Measurements from ENCODE around the gene ZNF580. TPM values are rescaled to one million over a fixed set of nuclear protein-coding genes. Genes with fewer than 3 reads are reported as not detected.

ZNF580 gene
- total RNA-seq, 4 donors from 2014 or later: 8.8 to 19.1 (median 12.9) TPM

DNA sequence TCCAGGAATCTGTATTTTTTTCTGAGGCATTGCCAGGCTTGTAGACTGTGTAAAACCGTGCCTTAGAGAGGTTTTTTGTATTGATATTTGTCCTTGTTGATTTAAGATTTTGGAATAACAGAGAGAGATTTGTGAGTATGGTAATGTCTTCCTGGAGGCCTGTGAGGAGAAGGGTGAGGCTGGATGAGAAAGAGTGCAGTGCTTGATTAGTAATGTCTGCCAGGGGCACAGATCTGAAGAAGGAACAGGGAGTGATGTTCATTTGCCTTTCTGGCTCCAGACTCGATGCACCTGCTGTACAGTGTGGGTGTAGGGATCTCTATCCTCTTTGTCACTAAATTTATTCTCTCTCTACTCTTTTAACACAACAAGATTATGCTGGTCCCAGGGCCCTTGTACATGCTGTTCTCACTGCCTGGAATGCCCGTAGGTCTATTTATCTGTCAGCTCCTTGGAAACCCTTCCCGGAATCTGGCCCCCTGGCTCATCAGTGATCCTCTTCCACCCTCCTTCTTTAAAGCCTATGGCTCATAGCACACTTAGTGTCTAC, 45.7 kb upstream of the ZNF580 start:
- H3K9me3 ChIP-seq: no peaks in the 10 kb centered on the region
- TF ChIP-seq POLR2A (IDR thresholded peaks at IDR 0.05): no peak
- TF ChIP-seq, protein P1, sequence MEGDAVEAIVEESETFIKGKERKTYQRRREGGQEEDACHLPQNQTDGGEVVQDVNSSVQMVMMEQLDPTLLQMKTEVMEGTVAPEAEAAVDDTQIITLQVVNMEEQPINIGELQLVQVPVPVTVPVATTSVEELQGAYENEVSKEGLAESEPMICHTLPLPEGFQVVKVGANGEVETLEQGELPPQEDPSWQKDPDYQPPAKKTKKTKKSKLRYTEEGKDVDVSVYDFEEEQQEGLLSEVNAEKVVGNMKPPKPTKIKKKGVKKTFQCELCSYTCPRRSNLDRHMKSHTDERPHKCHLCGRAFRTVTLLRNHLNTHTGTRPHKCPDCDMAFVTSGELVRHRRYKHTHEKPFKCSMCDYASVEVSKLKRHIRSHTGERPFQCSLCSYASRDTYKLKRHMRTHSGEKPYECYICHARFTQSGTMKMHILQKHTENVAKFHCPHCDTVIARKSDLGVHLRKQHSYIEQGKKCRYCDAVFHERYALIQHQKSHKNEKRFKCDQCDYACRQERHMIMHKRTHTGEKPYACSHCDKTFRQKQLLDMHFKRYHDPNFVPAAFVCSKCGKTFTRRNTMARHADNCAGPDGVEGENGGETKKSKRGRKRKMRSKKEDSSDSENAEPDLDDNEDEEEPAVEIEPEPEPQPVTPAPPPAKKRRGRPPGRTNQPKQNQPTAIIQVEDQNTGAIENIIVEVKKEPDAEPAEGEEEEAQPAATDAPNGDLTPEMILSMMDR (IDR thresholded peaks at IDR 0.05): no peak
- WGBS, 2 donors: 81 to 86% methylated on average over 4 of the region's 4 CpGs
- no peak for DNase-seq
- H3K27ac ChIP-seq: no peak overlapping the region
- H3K36me3 ChIP-seq: peaks cover 0 to 57% (median 0%) of the 10 kb centered on the region in 3 donors
- H3K4me1 ChIP-seq: peaks cover 0 to 13% (median 3%) of the 10 kb centered on the region in 3 donors
- no peak overlapping the region for H3K4me3 ChIP-seq
- no peaks in the 10 kb centered on the region for H3K27me3 ChIP-seq
- intact Hi-C loops (cut with DNase I): no loop called here

DNA sequence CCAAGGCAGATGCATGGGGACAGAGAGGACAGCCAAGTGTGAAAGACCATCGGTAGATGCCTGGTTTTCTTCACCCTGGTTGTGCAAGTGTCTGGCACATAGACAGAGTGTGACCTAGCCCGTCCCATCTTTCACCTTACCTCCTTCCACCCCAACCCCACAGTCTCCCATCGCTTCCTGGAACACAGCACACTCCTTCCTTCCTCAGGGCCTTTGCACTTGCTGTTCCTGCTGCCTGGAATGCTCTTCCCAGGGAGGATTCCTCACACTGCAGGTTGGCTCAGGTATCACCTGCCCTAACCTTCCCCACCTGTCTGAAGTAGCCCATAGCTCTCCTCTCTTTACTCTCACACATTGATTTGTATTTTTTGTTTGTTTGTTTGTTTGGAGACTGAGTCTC, 44.5 kb upstream of the ZNF580 start:
- no peak for DNase-seq
- no peaks in the 10 kb centered on the region for H3K9me3 ChIP-seq
- H3K27ac ChIP-seq: no peak overlapping the region
- TF ChIP-seq POLR2A (IDR thresholded peaks at IDR 0.05): no peak
- TF ChIP-seq, protein P1 (IDR thresholded peaks at IDR 0.05): no peak
- H3K27me3 ChIP-seq: no peaks in the 10 kb centered on the region
- intact Hi-C loops (cut with DNase I): no loop called here
- no peak overlapping the region for H3K4me3 ChIP-seq
- peaks cover 9 to 23% (median 10%) of the 10 kb centered on the region in 3 donors for H3K4me1 ChIP-seq
- WGBS, 2 donors: 94% methylated on average over 3 of the region's 3 CpGs
- peaks cover 0 to 57% (median 0%) of the 10 kb centered on the region in 3 donors for H3K36me3 ChIP-seq

DNA sequence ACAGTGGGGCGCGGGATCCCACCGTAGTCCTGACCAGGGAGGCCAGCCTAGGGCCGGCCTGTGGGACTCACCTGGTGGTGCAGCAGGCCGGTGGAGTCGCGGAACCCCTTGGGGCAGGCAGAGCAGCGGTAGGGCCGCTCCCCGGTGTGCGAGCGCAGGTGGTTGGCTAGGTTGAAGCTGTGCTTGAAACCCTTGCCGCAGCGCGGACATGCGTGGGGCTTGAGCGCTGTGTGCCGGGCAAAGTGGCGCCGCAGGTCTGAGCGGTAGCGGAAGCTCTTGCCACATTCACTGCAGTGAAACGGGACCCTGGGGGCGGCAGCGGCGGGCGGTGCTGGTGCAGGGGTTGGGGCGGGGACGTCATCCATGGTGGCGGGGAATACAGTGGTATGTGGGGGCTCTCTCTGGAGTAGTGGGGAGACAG, 43.3 kb upstream of the ZNF580 start:
- Histone ChIP-seq H3K36me3 (peaks cover 0 to 53% (median 3%) of the 10 kb centered on the region in 3 donors), H3K27ac (no peak overlapping the region), H3K27me3 (no peaks in the 10 kb centered on the region), H3K9me3 (no peaks in the 10 kb centered on the region), H3K4me3 (no peak overlapping the region), H3K4me1 (peaks cover 18 to 35% (median 18%) of the 10 kb centered on the region in 3 donors)
- intact Hi-C loops (cut with DNase I): no loop called here
- TF ChIP-seq, protein P1 (IDR thresholded peaks at IDR 0.05): no peak
- TF ChIP-seq POLR2A (IDR thresholded peaks at IDR 0.05): no peak
- no peak for DNase-seq
- WGBS, 2 donors: 87 to 94% methylated on average over 6 to 9 of the region's 30 CpGs

DNA sequence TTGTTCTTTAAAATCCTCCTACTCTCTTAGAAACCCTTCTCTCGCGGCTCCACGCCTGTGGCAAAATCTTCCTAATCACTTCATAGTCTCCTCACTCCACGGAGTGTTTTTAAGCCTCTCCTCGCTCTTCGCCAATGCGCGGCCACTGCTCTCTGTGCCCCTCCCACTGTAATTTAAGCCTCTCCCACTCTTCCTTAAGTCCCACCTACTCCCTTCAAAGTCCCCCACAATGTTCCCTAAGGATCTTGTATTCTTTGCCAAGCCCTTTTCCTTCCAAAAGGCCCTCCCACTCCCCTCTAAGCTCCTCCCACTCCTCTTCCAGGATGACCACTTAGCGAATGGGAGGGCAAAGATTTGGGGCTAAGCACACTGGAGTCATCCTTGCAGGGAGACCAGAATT, 42.8 kb upstream of the ZNF580 start:
- peaks cover 18 to 40% (median 18%) of the 10 kb centered on the region in 3 donors for H3K4me1 ChIP-seq
- no peaks in the 10 kb centered on the region for H3K9me3 ChIP-seq
- H3K27me3 ChIP-seq: no peaks in the 10 kb centered on the region
- no peak for DNase-seq
- WGBS, 2 donors: 80 to 89% methylated on average over 9 of the region's 9 CpGs
- intact Hi-C loops (cut with DNase I): no loop called here
- H3K4me3 ChIP-seq: no peak overlapping the region
- TF ChIP-seq, protein P1 (IDR thresholded peaks at IDR 0.05): no peak
- no peak for TF ChIP-seq POLR2A (IDR thresholded peaks at IDR 0.05)
- H3K27ac ChIP-seq: peak overlapping the region in 2 of 4 donors; percentile 96 to 97
- peaks cover 0 to 53% (median 7%) of the 10 kb centered on the region in 3 donors for H3K36me3 ChIP-seq

DNA sequence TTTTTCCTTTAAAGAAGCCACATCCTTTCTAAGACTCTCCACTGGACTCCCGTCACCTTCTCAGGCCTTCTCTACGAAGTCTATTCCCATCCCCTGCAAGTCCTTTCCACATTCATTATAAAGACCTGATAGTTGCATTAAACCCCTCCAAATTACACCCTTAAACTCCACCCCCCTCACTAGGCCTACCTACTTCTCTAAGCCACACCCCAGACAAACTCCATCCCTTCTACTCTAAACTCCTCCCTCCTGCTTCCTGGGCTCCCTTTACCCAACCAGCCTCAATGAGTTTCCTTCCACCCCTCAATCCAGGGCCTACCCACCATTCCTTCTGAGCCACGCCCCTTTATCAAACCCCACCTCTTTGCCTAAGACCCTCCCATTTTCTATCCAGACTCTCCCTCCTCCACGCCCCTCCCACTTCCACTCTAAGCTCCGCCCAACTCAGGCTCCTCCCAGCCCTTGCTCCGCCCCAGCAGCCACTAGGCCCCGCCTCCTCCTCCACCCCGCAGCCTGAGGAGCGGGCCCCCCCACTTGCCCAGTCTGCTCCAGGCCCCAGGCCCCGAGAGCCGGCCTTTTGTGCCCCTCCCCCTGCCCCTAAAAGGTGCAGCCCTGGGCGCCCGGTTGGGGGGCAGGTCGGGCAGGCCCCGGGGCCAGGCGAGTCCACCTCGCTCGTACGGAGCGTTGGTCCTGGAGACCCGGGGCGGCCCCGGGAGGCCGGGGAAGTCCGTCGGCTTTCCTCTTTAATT, 41.9 kb upstream of the ZNF580 start:
- TF ChIP-seq, protein P1 (IDR thresholded peaks at IDR 0.05): no peak
- peak in 1 of 4 donors; percentile 52 for TF ChIP-seq POLR2A (IDR thresholded peaks at IDR 0.05)
- peaks cover 0 to 45% (median 7%) of the 10 kb centered on the region in 3 donors for H3K36me3 ChIP-seq
- intact Hi-C loops (cut with DNase I): no loop called here

More for the DNA sequence above, 41.9 kb upstream of the ZNF580 start:
- H3K27ac ChIP-seq: peak overlapping the region; percentile 96 to 99 (median 98)
- H3K4me1 ChIP-seq: peaks cover 18 to 49% (median 18%) of the 10 kb centered on the region in 3 donors
- H3K9me3 ChIP-seq: no peaks in the 10 kb centered on the region
- H3K27me3 ChIP-seq: no peaks in the 10 kb centered on the region
- H3K4me3 ChIP-seq: peak overlapping the region; percentile 81 to 85 (median 84)
- WGBS, 2 donors: 25 to 28% methylated on average over 5 to 7 of the region's 26 CpGs
- DNase-seq: peak; percentile 83

Data from esophagus squamous epithelium (tissue), 5 donors.